ENCODE results near the gene CCDC192.

DNA sequence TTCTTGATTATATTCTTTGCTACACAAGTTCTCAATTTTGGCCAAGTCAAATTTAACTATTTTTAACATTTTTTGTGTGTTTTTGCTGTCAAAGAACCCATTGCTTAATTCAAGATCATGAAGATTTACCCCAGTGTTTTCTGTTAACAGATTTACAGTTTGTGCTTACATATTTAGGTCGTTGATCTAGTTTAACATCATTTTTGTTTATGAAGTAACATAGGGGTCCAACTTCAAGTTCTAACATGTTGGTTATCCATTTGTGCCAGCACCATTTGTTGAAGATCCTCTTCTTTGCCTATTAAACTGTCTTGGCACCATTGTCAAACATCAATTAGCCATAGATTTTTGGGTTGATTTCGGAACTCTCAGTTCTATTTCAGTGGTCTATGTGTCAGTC lies 71.0 kb downstream of the CCDC192 start:
- TF ChIP-seq, protein P1, sequence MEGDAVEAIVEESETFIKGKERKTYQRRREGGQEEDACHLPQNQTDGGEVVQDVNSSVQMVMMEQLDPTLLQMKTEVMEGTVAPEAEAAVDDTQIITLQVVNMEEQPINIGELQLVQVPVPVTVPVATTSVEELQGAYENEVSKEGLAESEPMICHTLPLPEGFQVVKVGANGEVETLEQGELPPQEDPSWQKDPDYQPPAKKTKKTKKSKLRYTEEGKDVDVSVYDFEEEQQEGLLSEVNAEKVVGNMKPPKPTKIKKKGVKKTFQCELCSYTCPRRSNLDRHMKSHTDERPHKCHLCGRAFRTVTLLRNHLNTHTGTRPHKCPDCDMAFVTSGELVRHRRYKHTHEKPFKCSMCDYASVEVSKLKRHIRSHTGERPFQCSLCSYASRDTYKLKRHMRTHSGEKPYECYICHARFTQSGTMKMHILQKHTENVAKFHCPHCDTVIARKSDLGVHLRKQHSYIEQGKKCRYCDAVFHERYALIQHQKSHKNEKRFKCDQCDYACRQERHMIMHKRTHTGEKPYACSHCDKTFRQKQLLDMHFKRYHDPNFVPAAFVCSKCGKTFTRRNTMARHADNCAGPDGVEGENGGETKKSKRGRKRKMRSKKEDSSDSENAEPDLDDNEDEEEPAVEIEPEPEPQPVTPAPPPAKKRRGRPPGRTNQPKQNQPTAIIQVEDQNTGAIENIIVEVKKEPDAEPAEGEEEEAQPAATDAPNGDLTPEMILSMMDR (conservative IDR thresholded peaks at IDR 0.05): no peak
- TF ChIP-seq ZFX (IDR thresholded peaks at IDR 0.05): no peak
